Smooth muscle cell of trachea (primary cell): ENCODE measurements around the gene HNRNPH2. TPM values are rescaled to one million over a fixed set of nuclear protein-coding genes. Genes with fewer than 3 reads are reported as not detected.

Source experiments
- total RNA-seq: library from RNA; depleted of rRNA; stranded (reverse); fragments of >200 nt; gene quantifications from 2 replicates; pipeline ENCODE4 v1.2.1, GENCODE V29; 2014

Gene HNRNPH2
- 77.6 and 111 TPM in 2 replicates for total RNA-seq

GRCh38 chrX:101407748-101408531 lies at the start of gene HNRNPH2, which contains the start of gene GLA:
HNRNPH2 (plus strand) TSS chrX:101408222; CDS start chrX:101411989, 3,767 bp downstream.
GLA (minus strand) TSS chrX:101407925; CDS start chrX:101407903, 22 bp downstream.

GRCh38 chrX:101385795-101386541 lies 22.1 kb upstream of the HNRNPH2 start, which contains the start of gene BTK:
BTK (minus strand) TSS chrX:101386191; CDS start chrX:101375284, 10,907 bp downstream.

GRCh38 chrX:101390664-101391525 lies 17.1 kb upstream of the HNRNPH2 start, which contains the start of gene RPL36A:
RPL36A (plus strand) TSS chrX:101391011; CDS start chrX:101391044, 33 bp downstream.

Other genes with a start within 250 kb of the HNRNPH2 start
- 2.0 and 2.3 TPM in 2 replicates for gene DRP2, start 188.4 kb upstream of the HNRNPH2 start, total RNA-seq
- 0.50 and 0.58 TPM in 2 replicates for gene TAF7L, start 116.9 kb upstream of the HNRNPH2 start, total RNA-seq
- gene TIMM8A, start 59.5 kb upstream of the HNRNPH2 start, total RNA-seq: 3.5 and 3.9 TPM in 2 replicates
- 0.15 TPM in 1 of 2 replicates, not detected in the other for gene BTK, start 22.0 kb upstream of the HNRNPH2 start, total RNA-seq
- 146 and 577 TPM in 2 replicates for gene RPL36A, start 17.2 kb upstream of the HNRNPH2 start, total RNA-seq
- gene GLA, start 297 bp upstream of the HNRNPH2 start, total RNA-seq: 23.5 and 49.3 TPM in 2 replicates
- 5.1 and 6.5 TPM in 2 replicates for gene ARMCX4, start 77.2 kb downstream of the HNRNPH2 start, total RNA-seq
- gene ARMCX1, start 142.3 kb downstream of the HNRNPH2 start, total RNA-seq: 82.7 and 111 TPM in 2 replicates
- gene ARMCX6, start 209.8 kb downstream of the HNRNPH2 start, total RNA-seq: 34.6 and 43.6 TPM in 2 replicates
- 91.9 and 107 TPM in 2 replicates for gene ARMCX3, start 214.9 kb downstream of the HNRNPH2 start, total RNA-seq